Esophagus muscularis mucosa (tissue), 4 donors: Measurements from ENCODE around the gene AXIN1.

ENCODE experiments used
- EP300 ChIP-seq: sonication (generic); formaldehyde crosslinking; IDR thresholded peaks from one replicate; pipeline ENCODE4 v1.6.1; 2017; ENCODE audit warnings: antibody characterized with exemption
- POLR2A ChIP-seq: fragments of 450-650 bp; IDR thresholded peaks from one replicate; pipeline ENCODE4 v1.6.1; 2017; ENCODE audit warnings: antibody characterized with exemption, moderate library complexity, mild to moderate bottlenecking, low read depth
- POLR2AphosphoS5 ChIP-seq, 2 donors: sonication (generic); formaldehyde crosslinking; IDR thresholded peaks; one replicate each; pipeline ENCODE4 v1.6.1; 2017; ENCODE audit warnings: antibody characterized with exemption in 2 of 2
- TF ChIP-seq, protein P1 (sequence below), 3 experiments: fragments of 200-600 bp in 2 of 3; fragments of 450-650 bp in 1 of 3; sonication (generic) in 2 of 3; IDR thresholded peaks; one replicate each; pipeline ENCODE4 v1.5.1; 2017 to 2019; ENCODE audit warnings: antibody characterized with exemption in 3 of 3, mild to moderate bottlenecking in 2 of 3, moderate library complexity in 1 of 3

DNA sequence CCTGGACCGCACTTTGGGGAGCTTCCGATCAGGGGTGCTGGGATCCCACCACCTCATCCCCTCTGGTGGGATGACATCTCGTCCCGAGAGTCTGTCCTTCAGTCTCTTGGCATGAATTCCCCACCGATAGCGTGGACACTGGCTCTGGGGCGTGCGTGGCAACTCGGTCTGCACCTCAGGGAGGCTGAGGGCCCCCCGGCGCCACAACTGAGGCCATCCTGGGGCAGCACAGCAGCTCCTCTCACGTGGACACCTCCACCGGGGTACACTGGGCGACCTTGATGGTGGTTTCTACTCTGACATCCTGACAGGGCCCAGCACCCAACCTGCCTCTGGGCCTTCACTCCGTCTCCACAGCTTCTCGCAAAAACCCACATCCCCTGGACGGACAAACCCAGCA lies 61.0 kb downstream of the AXIN1 start:
- TF ChIP-seq, protein P1, sequence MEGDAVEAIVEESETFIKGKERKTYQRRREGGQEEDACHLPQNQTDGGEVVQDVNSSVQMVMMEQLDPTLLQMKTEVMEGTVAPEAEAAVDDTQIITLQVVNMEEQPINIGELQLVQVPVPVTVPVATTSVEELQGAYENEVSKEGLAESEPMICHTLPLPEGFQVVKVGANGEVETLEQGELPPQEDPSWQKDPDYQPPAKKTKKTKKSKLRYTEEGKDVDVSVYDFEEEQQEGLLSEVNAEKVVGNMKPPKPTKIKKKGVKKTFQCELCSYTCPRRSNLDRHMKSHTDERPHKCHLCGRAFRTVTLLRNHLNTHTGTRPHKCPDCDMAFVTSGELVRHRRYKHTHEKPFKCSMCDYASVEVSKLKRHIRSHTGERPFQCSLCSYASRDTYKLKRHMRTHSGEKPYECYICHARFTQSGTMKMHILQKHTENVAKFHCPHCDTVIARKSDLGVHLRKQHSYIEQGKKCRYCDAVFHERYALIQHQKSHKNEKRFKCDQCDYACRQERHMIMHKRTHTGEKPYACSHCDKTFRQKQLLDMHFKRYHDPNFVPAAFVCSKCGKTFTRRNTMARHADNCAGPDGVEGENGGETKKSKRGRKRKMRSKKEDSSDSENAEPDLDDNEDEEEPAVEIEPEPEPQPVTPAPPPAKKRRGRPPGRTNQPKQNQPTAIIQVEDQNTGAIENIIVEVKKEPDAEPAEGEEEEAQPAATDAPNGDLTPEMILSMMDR (IDR thresholded peaks at IDR 0.05), result no peak
- no peak for TF ChIP-seq POLR2A
- TF ChIP-seq POLR2AphosphoS5 (IDR thresholded peaks at IDR 0.05), result no peak
- TF ChIP-seq EP300, result no peak
